NCI-H2029 treated with DMSO at 0.1 percent for 48 hours (cell line): ENCODE results near the gene CFAP99.
"Not testable (repeated sequence)": the region's sequence is repeated elsewhere in the genome, so short reads cannot be mapped to it uniquely, and the experiment has no call there.

Experiments
- DNase-seq: peaks from one replicate; lab custom pipeline; 2025; lab: John Stamatoyannopoulos, UW

The CFAP99 gene

DNA sequence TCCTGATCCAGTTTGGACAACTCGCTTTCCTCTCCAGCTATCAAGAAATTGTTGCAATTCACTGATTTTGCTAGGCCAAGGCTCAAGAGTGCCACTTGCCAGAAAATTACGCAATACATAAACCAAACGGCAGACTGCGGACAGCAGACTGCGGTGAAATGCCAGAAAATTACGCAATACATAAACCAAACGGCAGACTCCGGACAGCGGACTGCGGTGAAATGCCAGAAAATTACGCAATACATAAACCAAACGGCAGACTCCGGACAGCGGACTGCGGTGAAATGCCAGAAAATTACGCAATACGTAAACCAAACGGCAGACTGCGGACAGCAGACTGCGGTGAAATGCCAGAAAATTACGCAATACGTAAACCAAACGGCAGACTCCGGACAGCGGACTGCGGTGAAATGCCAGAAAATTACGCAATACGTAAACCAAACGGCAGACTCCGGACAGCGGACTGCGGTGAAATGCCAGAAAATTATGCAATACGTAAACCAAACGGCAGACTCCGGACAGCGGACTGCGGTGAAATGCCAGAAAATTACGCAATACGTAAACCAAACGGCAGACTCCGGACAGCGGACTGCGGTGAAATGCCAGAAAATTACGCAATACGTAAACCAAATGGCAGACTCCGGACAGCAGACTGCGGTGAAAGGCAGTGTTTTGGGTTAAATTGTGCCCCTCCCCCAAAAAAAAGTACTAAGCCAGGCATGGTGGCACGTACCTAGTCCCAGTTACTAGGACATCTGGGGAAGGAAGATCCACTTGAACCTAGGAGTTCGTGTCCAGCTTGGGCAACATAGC is 11.4 kb downstream of the CFAP99 start:
- not testable (repeated sequence) for DNase-seq

DNA sequence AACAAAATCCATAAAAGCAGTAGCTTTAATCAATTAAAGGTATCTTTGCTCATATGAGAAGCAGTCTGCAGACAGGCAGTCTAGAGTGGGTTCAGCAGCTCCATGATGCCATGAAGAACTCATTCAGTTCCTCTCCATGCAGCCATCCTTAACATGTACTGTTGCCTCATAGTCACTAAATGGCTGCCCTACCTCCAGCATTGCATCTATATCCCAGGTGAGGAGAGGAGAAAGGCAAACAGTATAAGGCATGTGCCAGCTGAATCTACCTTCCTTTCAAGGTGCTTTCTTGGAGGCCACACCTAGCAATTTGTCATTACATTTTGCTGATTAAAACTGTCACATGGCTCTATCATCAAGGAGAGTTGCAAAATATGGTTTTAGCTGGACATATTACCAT is 13.2 kb downstream of the CFAP99 start:
- no peak for DNase-seq

DNA sequence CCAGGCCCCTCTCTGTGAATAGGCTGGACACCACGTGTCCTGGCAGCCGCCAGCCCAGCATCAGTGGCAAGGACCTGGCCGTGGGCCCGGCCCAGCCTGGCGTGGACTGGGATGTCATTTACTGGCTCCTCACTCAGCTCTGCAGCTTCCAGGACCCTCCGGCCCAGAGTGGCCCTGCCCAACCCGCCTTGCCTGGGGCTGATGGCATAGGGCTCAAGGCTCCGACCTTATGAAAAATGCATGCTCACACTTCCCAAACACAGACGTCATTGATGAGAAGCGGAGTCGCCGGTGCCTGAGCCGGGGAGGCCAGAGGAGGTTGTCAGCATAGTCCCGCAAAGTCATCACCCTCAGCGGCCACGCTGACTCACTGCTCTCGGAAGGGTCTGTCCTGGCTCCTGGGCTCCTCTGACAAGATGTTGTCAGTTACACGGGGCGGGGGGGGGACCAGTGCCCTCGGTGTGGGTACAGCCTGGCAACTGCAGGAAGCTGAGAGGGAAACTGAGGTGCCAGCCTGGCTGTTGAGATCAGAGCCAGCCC is 14.3 kb downstream of the CFAP99 start:
- DNase-seq = no peak

DNA sequence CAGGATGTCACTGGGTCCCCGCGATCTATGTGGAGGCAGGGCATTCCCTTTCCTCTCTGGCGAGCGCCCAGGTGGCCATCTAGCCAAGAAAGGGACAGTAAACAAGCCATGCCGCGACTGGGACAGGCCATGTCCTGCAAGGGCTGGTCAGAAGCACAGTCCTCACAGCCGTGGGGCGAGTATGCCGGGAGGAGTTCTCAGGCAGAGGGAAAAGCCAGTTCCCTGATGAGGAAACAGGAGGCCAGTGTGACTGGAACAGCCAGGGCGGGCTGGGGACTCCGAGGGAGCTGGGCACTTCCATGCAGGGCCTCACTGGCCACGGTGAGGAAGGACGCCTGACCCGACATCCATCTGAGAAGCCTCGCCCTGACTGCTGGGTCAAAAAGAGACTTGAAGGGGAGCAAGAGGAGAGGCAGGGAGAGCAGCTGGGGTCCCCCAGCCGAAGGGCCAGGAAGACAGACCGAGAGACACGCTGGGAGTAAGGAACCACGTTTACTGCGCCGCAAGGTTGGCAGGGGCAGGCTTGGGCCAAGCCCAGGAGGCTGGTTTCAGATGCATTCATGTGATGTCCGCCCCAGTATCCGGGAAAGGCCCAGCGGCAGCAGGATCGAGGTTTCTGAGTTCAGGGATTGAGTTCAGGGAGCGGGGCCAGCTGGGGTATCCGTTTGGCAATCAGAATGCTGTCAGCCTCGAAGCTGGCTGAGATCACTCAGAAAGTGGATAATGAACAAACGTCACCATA is 15.0 kb downstream of the CFAP99 start:
- no peak for DNase-seq

DNA sequence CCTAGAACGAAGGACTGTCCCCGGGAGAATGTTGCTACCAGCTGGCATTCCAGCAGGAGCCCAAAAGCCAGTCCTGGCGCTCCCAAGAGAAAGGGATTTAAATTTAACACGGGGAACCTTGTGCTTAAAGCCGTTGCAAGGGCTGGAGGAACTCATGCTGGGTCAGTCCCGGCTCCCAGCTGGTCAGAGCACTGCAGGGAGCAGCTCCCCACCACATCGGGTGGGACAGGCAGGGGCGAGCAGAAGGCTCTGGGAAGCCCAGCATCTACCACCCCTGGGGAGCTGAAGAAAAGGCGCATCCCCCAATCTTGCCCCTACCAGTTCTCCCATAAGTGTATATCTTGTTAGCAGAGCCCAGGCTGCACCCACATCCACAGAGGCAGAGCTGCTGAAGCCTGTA is 15.7 kb downstream of the CFAP99 start:
- no peak for DNase-seq

DNA sequence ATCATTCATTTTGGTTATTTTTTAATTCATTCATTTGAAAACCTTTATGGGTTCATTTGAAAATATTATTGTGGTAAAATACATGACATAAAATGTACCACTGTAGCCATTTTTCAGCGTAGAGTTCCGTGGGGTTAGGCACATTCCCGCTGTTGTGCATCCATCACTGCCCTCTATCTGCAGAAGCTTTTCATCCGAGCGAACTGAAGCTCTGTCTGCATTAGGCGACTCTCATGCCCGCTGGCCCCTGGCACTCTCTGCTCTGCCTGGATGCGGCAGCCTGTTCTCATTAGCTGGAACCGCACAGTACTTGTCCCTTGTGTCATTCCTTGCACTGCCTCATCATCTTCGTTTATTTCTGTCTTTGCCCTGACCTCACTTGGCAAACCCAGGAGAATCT is 17.5 kb downstream of the CFAP99 start:
- DNase-seq = no peak

DNA sequence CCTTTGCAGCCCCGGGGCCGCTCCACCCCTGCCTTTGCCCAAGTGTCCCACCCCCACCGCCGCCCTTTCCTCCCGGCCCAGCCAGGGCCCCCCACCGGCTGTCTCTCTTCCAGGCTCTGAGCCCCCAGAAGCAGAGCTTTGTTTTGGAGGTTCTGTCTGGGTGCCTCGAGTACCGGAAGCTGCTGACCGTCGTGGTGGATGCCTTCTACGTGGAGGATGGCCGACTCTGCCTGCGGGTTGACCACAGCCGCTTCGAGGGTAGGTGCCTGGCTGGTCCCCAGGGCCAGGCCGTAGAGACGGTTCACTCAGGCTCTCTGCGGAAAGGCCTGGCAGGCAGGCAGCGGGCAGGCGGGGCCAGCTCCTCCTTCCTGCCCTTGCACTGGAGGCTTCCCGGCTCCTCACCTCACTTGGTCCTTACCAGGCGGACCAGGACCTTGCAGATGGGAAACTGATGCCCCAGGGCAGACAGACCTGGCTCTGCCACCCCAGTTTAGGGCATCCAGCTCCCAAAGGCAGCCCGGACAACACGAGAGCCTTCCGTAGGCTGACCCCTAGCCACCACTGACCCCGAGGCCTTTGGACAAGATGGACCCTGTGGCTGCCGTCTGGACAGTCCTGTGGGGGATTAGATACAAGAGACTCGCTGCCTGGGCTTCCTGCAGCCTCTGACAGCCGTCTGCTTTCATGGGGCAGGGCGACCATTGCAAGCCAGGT is 18.2 kb downstream of the CFAP99 start:
- DNase-seq = no peak

DNA sequence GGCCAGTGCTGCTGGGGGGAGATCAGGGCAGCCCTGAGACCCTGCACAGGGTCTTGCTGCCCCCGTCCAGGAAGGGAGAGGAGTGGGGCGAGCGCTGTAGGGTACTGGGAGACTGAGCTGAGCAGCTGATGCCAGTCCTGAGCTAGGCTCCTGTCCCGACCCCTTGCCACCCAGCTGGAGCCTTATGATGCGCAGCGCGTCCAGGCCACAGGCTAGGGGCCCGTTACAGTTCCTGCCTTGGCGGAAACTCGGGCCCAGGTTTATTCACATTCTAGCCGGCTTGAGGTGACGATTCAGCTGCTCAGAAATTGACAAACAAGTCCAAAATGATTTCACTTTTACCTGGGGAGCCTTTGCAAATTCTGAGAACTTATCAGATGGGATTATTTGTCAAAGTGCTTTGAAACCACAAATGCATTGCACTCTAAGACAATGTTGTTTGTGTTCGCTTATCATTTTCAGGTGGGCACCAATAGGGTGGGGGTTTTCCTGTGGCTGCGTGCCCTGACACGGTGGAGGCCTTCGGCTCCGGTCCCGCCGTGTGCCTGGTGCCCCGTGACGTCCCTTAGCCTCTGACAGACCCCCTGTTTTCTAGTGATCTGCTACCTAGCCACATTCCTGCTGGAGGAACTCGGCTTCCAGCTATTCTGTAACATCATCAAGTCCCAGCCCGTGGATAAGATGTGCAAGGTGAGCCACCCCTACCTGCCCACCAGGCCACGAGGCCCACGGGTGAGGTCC is 18.9 kb downstream of the CFAP99 start:
- no peak for DNase-seq

DNA sequence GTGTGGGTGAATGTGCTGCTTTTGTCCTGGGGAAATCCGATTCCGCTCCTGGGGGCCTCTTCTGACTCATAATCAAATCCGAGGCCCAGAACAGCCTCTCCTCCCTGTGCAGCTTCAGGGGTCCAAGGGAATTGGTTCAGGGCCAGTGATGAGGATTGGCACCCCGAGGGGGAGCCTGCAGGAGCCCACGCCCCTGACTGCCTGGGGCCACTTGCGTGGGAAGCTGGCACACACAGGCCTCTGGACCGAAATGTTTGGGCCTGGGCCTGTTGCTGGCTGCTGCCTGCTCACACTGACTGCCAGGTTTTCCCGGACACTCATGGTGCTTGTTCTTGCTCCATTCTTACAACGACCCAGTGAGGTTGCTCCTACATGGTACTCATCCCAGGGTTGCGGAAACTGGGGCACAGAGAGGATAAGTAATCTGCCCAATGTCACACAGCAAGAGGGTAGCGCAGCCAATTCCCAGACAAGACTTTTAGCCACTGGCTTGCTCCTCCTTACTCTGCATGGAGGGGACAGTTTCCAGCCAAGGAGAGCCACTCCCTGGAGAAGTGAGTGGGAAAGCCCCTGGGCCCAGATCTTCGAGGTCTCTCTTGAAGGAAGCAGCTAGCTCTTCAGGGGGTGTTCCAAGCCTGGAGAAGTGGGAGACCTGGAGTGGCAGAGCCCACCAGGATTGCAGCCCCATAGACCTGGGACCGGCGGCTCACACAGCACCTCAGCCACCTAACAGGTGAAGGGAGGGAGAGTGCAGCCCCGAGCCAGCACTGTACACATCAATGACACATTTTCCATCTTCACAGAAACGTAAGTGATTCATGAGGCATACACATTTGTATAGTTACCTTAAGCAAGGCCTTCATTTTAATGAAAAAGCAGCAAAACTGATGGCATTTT is 20.3 kb downstream of the CFAP99 start:
- DNase-seq = no peak

DNA sequence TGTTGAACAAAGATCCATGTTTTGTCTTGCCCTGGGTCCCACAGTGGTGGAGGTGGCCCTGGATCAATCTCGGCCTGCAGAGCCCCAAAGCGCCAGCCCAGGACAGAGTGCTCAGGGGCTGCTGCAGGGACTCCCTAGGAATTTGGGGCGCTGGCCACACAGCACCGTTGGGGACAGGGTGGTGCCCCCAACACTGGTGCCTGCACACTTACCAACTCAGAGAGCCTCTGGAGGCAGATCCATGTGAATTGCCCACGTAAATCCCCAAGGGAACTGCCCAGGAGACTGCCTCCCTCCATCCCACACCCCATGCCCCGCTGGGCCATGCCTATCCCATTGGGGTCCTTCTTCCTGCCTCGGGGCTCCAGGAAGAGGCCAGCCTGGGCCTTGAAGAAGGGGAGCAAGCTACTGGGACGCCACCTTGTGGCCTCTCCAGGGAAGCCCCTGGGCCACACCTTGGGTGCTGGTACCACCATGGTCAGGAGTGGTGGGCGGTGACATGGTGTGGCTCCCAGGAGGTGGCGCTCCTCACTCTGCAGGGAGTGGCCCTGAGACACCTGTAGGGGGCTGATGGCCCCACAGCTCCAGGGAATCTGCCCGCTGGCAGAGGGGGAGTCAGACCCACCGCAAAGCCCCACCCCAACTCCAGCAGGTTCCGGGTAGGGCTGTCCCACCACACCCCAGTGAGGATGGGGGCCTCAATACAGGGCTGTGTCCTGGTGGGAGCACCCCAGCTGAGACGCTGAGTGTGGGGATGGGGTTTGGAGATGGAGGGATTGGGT is 22.8 kb downstream of the CFAP99 start:
- no peak for DNase-seq

DNA sequence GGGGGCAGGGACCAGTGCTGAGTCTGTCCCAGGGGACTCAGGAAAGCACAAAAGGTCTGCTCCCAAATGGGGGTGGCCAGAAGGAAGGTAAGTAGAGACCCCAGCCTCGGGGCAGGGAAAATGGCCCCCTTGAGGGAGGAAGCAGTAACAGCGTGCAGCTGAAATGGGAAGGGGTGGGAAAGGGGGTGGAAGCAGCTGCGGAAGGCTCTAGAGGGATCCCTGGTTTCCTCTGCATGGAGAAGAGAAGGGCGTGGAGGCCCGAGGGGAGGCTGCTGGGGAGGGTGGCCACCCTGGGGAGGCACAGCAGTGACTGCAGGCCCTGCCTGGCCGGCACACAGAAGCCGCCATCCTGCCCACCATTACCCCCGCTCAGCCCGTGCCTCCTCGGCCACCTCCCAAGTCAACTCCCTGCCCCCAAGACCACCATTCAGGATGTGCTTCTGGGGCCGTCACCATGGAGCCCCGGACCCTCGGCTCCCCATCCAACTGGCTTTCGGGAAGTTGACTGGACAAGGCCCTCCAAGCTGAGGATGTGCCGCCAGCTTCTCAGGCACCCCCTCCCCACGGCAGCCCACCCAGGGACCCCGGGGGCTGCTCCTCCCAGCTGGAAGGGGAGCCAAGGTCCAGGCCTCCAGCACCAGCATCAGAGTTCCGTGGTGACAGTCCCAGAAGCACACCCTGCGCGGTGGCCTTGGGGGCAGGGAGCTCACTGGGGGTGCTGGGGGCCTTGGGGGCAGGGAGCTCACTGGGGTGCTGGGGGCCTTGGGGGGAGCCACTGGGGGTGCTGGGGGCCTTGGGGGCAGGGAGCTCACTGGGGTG is 23.6 kb downstream of the CFAP99 start:
- DNase-seq = no peak

DNA sequence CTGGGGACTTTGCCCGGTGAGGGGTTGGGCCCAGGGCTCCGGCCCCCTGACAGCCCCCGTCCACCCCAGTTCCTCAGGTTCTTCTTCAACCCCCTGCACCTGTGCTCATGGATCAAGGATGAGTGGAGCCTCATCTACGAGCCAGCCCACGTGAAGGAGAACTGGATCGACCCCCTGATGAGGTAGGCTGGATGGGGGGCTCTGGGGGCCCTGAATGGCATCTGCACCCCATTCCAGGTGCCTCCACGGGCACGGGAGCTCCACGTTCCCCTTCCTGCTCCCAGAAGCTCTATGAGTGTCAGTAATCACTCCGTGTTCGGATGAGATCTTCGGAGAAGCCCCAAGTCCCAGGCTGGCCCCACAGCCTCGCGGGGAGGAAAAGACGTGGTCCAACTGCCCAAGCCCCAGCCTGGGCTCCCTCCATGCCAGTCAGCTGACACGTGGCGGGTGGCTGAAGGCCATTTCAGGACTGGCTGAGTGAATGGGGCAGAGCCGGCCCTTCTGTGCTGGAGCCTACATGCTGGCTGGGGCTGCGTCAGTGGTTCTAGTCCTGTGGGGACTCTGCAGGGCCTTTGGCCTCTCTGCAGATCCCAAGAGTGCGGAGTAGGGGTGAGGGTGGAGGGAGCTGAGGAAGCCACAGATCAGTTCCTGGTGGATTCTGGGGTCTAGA is 24.4 kb downstream of the CFAP99 start:
- no peak for DNase-seq

DNA sequence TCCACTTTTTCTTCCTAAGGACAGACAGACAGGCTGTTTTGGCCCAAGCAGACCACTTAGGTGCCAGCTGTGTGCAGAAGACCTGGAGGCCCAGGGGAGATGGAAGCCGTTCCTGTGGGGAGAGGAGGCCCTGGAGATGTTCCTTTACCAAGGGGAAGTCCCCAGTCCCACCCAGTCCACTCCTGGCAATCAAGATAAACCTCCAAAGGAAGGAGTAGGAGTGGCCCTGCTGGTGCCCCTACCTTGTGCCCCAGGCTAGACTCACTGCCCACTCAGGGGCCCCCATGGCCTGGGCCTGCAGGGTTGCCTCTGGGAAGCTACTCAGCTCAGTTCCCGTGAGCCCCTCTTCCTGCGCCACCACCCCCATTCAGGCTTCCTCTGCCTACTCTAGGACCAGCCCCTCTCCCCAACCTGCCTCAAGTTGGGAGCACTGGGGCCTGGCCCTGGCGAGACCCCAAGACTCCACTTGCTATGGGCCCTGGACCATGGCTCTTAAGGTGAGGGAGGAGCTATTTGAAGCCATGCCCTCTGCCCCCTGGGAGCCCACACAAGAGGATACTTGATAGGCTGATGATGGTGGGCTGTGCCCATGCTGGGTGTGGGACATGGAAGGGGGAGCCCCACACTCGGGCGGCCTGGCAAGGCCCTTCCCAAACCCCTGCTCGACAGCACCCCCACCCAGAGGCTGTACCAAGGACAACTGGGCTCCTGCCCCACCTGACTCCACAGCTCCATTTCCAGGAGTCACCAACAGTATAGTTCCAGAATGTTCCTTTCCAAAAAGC is 25.4 kb downstream of the CFAP99 start:
- no peak for DNase-seq

DNA sequence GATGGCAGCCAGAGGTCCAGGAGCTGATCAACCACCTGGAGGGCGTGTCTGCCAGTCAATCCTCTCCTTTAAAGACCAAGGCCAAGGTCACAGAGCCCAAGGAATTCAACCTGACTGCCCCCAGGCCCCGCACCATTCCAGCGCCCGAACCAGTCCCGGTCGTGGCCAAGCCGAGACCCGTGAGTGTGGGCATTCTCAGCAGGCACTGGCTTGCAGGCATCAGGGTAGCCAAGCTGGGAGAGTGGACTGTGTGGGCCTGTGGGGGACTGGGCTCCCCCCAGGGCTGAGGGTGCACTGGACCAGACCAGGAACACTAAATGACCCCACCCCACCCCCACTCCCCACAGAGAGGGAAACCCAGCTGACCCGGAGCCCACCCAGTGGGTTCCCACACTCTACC is 26.4 kb downstream of the CFAP99 start:
- no peak for DNase-seq

DNA sequence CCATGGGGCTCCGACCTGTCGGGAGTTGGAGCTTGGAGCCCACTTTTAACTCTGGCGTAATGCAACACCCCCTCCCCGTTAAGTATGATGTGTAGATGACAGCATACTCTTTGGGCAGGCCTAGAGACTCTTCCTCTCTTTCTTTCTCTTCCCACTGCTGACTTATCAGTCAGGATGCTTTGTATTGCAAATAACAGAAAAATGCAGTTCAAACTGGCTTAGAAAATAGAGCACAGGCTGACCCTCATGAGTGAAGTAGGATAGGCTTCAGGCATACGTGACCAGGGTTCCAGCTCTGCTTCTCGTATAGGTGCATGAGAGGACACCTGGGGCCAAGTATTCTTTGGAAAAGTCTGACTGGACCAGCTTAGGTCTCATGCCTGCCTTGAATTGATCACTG is 26.8 kb downstream of the CFAP99 start:
- no peak for DNase-seq

DNA sequence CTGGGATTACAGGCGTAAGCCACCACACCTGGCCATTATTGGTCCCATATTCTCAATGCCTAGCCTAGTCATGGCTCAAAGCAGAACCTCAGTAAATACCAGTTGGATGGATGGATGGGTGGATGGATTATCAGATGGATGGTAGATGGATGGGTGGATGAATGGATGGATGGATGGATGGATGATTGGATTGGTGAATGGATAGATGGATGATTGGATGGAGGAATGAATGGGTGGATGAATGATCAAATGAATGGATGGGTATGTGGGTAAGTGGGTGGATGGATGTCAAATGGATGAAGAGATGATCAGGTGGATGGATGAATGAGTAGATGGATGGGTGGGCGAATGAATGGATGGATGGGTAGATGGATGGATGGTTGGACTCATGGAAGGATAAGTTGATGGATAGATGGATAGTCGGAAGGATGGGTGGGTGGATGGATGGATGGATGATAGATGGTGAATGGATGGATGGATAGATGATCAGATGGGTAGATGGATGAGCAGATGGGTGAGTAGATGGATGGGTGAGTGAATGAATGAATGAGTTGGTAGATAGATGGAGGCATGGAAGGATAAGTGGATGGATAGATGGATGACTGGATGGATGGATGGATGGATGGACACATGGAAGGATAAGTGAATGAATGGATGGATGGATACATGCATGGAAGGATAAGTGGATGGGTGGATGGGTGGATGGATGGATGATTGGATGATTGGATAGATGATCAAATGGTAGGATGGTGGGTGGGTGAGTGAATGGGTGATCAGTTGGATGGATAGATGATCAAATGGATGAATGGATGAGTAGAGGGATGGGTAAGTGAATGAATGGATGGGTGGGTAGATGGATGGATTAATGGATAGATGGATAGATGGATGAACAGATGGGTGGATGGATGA is 28.2 kb downstream of the CFAP99 start:
- no peak for DNase-seq

DNA sequence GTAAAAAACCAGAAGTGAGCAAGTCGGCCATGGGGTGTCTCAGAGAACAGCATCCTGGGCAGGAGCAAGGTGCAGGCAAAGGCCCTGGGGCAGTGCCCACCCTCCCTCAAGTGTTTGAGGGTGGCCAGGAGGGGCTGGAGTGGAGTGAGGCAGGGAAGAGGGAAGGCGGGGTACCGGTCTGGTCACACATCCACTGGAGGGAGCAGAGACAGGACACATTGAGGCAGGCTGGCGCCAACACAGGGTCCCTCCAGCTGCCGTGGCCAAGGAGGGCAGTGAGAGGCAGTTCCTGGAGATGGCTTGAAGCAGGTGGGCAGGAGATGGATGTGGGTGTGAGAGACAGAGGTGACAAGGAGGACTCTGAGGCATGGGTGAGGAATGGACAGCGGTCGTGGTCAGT is 29.8 kb downstream of the CFAP99 start:
- DNase-seq = no peak
